IMR-90 (cell line): ENCODE measurements around the gene CDH15.

Experiments
- BHLHE40 ChIP-seq: fragments of 150-350 bp; IDR thresholded peaks from 2 replicates; pipeline ENCODE4 v1.6.1; 2016; ENCODE audit warnings: mild to moderate bottlenecking, low read depth, low read length
- CEBPB ChIP-seq: IDR thresholded peaks from 2 replicates; pipeline ENCODE4 v1.6.1; 2012; ENCODE audit warnings: low read depth, low read length, improper control_type of control experiment
- CHD1 ChIP-seq: IDR thresholded peaks from 2 replicates; pipeline ENCODE4 v1.6.1; 2012; ENCODE audit warnings: low read depth, low read length, improper control_type of control experiment
- FOS ChIP-seq: fragments of 150-350 bp; IDR thresholded peaks from 2 replicates; pipeline ENCODE4 v1.6.1; 2016; ENCODE audit warnings: low read depth, low read length
- MAFK ChIP-seq: IDR thresholded peaks from 2 replicates; pipeline ENCODE4 v1.6.1; 2012; ENCODE audit warnings: low read depth, low read length, improper control_type of control experiment
- POLR2A ChIP-seq: IDR thresholded peaks from 2 replicates; pipeline ENCODE4 v1.6.1; 2012; ENCODE audit warnings: mild to moderate bottlenecking, low read depth, low read length
- RAD21 ChIP-seq: IDR thresholded peaks from 2 replicates; pipeline ENCODE4 v1.6.1; 2012; ENCODE audit warnings: low read length, improper control_type of control experiment
- RCOR1 ChIP-seq: IDR thresholded peaks from 2 replicates; pipeline ENCODE4 v1.6.1; 2012; ENCODE audit warnings: mild to moderate bottlenecking, low read length, improper control_type of control experiment; ENCODE audit not compliant: insufficient replicate concordance
- TF ChIP-seq, protein P1 (sequence below): conservative IDR thresholded peaks from 2 replicates; pipeline ENCODE4 v1.5.1; 2012; ENCODE audit warnings: mild to moderate bottlenecking, low read depth, low read length, improper control_type of control experiment
- TF ChIP-seq, protein P2 (sequence below): fragments of 150-350 bp; IDR thresholded peaks from 2 replicates; pipeline ENCODE4 v1.6.1; 2017; ENCODE audit warnings: mild to moderate bottlenecking, antibody characterized with exemption, low read length, low read depth

DNA sequence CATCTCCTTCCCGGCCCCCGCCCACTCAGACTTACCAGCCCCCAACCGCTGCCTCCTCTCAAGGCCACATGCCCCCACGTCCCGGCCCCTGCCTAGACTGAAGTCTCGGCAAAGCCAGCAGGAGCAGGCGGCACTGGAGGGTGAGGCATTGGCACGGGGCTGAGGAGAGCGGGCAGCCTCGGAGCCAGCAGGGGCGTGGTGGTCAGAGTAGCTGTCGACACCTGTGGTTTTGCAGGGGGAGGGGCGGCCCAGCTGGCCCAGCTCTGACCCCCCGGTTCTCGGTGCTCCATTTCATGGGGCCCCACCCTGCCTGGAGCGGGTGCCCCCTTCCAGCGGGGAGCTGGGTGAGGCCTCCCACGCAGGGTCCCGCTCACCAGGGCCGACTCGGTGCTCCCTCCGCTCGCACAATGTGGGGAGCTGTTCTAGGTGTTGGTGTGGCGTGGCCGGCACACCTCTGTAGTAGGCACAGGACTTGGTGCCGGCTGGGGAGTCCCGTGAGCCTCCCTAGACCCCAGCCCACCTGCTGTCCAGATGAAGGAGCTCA, 4.7 kb downstream of the CDH15 start:
- TF ChIP-seq, protein P1, sequence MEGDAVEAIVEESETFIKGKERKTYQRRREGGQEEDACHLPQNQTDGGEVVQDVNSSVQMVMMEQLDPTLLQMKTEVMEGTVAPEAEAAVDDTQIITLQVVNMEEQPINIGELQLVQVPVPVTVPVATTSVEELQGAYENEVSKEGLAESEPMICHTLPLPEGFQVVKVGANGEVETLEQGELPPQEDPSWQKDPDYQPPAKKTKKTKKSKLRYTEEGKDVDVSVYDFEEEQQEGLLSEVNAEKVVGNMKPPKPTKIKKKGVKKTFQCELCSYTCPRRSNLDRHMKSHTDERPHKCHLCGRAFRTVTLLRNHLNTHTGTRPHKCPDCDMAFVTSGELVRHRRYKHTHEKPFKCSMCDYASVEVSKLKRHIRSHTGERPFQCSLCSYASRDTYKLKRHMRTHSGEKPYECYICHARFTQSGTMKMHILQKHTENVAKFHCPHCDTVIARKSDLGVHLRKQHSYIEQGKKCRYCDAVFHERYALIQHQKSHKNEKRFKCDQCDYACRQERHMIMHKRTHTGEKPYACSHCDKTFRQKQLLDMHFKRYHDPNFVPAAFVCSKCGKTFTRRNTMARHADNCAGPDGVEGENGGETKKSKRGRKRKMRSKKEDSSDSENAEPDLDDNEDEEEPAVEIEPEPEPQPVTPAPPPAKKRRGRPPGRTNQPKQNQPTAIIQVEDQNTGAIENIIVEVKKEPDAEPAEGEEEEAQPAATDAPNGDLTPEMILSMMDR: no peak
- TF ChIP-seq FOS (no peak), MAFK (no peak), CEBPB (no peak), RCOR1 (no peak), POLR2A (no peak), RAD21 (no peak), BHLHE40 (no peak), CHD1 (no peak)
- TF ChIP-seq, protein P2, sequence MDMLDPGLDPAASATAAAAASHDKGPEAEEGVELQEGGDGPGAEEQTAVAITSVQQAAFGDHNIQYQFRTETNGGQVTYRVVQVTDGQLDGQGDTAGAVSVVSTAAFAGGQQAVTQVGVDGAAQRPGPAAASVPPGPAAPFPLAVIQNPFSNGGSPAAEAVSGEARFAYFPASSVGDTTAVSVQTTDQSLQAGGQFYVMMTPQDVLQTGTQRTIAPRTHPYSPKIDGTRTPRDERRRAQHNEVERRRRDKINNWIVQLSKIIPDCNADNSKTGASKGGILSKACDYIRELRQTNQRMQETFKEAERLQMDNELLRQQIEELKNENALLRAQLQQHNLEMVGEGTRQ: no peak
